K562 (cell line): ENCODE measurements around the gene RGS7. TPM values are rescaled to one million over a fixed set of nuclear protein-coding genes. Genes with fewer than 3 reads are reported as not detected.

Source experiments
- ATAC-seq: fragments of 200-7000 bp; cut with Tn5 transposase; 3 replicates; pipeline ENCODE4 v1.9.1; 2020; ENCODE audit warnings: moderate library complexity
- BruUV-seq: library from RNA; stranded (reverse); fragments of 400-500 nt; replicated peaks from 2 replicates; lab custom pipeline; 2021; lab: Mats Ljungman, UMichigan
- CTCF ChIA-PET: fragments of 300-600 bp; formaldehyde crosslinking; extraction: SDS; loops from one replicate; lab custom pipeline; 2021; ENCODE audit warnings: low intra/inter-chr PET ratio; lab: Yijun Ruan, JAX
- POLR2A ChIA-PET: fragments of 300-600, 350-650 bp; sonication (Branson Sonifier 250); formaldehyde crosslinking; extraction: SDS; loops from one replicate; lab custom pipeline; 2021; ENCODE audit warnings: antibody characterized with exemption, inconsistent platforms; lab: Yijun Ruan, JAX
- DNase-seq, 4 experiments: peaks; one replicate each; pipeline versions ENCODE4 v3.0.0 to v3.0.0-alpha.2; 2011 to 2018; ENCODE audit warnings: low spot score in 3 of 4, mixed read lengths in 3 of 4; ENCODE audit errors: extremely low read depth in 1 of 4
- FAIRE-seq: peaks from 2 replicates; lab custom pipeline; 2011; peaks lifted over from hg19 to GRCh38; lab: Jason Lieb, UNC
- H2AFZ ChIP-seq: 2 replicates; pipeline ENCODE4 v1.6.0; 2011; ENCODE audit warnings: low read depth, low read length, control low read depth, inconsistent platforms
- H3K27ac ChIP-seq: fragments of 200-600 bp; 3 replicates; pipeline ENCODE4 v1.8.0; 2011; ENCODE audit warnings: low read depth, mild to moderate bottlenecking, control low read depth, inconsistent platforms, low read length, moderate library complexity, mixed read lengths; ENCODE audit errors: extremely low read depth
- H3K27me3 ChIP-seq, 2 experiments: fragments of 300-600 bp in 1 of 2; 2 replicates in 1 of 2; 3 replicates in 1 of 2; pipeline versions ENCODE4 v1.6.0 to v1.8.0; 2011; ENCODE audit warnings: inconsistent platforms in 2 of 2, low read length in 2 of 2, mild to moderate bottlenecking in 1 of 2, mixed read lengths in 1 of 2, moderate library complexity in 1 of 2; ENCODE audit not compliant: control insufficient read depth in 2 of 2, insufficient read depth in 2 of 2
- H3K36me3 ChIP-seq: fragments of 300-600 bp; 3 replicates; pipeline ENCODE4 v1.8.0; 2011; ENCODE audit warnings: mild to moderate bottlenecking, low read length, inconsistent platforms; ENCODE audit not compliant: control insufficient read depth, insufficient read depth
- H3K4me1 ChIP-seq, 2 experiments: fragments of 200-600 bp in 1 of 2; replicated peaks in 1 of 2; 2 replicates in 1 of 2; 3 replicates in 1 of 2; pipeline versions ENCODE4 v1.5.1 to v1.8.0; 2011; ENCODE audit warnings: inconsistent platforms in 2 of 2, low read length in 2 of 2, mild to moderate bottlenecking in 1 of 2, mixed read lengths in 1 of 2, moderate library complexity in 1 of 2; ENCODE audit not compliant: control insufficient read depth in 2 of 2, insufficient read depth in 2 of 2
- H3K4me2 ChIP-seq: 2 replicates; pipeline ENCODE4 v1.6.1; 2011; ENCODE audit warnings: low read length, control low read depth, inconsistent platforms, mixed read lengths; ENCODE audit not compliant: insufficient read depth
- H3K4me3 ChIP-seq: fragments of 200-600 bp; sonication (generic), shearing (Covaris generic); 2 replicates; pipeline ENCODE4 v1.5.1; 2016; ENCODE audit warnings: control low read depth, inconsistent platforms
- H3K79me2 ChIP-seq: fragments of 200-600 bp; 3 replicates; pipeline ENCODE4 v1.8.0; 2011; ENCODE audit warnings: low read length, inconsistent platforms; ENCODE audit not compliant: control insufficient read depth, insufficient read depth
- H3K9ac ChIP-seq, 2 experiments: 2 replicates each; pipeline versions ENCODE4 v1.6.0 to v1.6.1; 2011; ENCODE audit warnings: low read depth in 2 of 2, low read length in 2 of 2, control low read depth in 1 of 2, inconsistent platforms in 1 of 2, mild to moderate bottlenecking in 1 of 2, mixed read lengths in 1 of 2; ENCODE audit not compliant: insufficient read depth in 1 of 2
- H3K9me1 ChIP-seq: one replicate; pipeline ENCODE4 v1.6.0; 2011; ENCODE audit warnings: inconsistent platforms, mild to moderate bottlenecking, low read length, moderate library complexity; ENCODE audit not compliant: control insufficient read depth, insufficient read depth
- H3K9me3 ChIP-seq: replicated peaks from 2 replicates; pipeline ENCODE4 v1.5.1; 2011; ENCODE audit warnings: low read depth, low read length, inconsistent platforms; ENCODE audit not compliant: control insufficient read depth, insufficient read depth
- H4K20me1 ChIP-seq: replicated peaks from 2 replicates; pipeline ENCODE4 v1.6.1; 2011; ENCODE audit warnings: low read length, inconsistent platforms, mixed read lengths; ENCODE audit not compliant: control insufficient read depth, insufficient read depth
- E2F3 ChIP-seq: fragments of 250-450 bp; sonication (Bioruptor Pico); IDR thresholded peaks from 2 replicates; pipeline ENCODE4 v1.4.0; 2020; ENCODE audit warnings: mild to moderate bottlenecking
- ETV5 ChIP-seq: sonication (generic); formaldehyde crosslinking; IDR thresholded peaks from 2 replicates; pipeline ENCODE4 v1.4.0; 2020; ENCODE audit warnings: low read depth, mild to moderate bottlenecking, missing genetic modification reagents
- HNRNPL ChIP-seq: fragments of 200-400 bp; formaldehyde crosslinking; IDR thresholded peaks from 2 replicates; pipeline ENCODE4 v1.6.1; 2017; ENCODE audit warnings: low read depth, mild to moderate bottlenecking, low read length
- KLF1 ChIP-seq: fragments of 450-650 bp; IDR thresholded peaks from 2 replicates; pipeline ENCODE4 v1.6.1; 2016; ENCODE audit warnings: missing genetic modification characterization, missing compliant biosample characterization
- MYNN ChIP-seq, 2 experiments: sonication (generic); formaldehyde crosslinking in 1 of 2; IDR thresholded peaks; 2 replicates each; pipeline versions ENCODE4 v1.5.0 to v1.6.1; 2016 to 2020; ENCODE audit warnings: antibody characterized with exemption in 1 of 2, missing genetic modification reagents in 1 of 2
- NR1H2 ChIP-seq: sonication (generic); formaldehyde crosslinking; IDR thresholded peaks from 2 replicates; pipeline ENCODE4 v1.4.0; 2020; ENCODE audit warnings: mild to moderate bottlenecking, missing genetic modification reagents
- PCBP2 ChIP-seq: fragments of 200-400 bp; formaldehyde crosslinking; IDR thresholded peaks from 2 replicates; pipeline ENCODE4 v1.6.1; 2018; ENCODE audit warnings: low read length, low read depth, mild to moderate bottlenecking, moderate library complexity; ENCODE audit not compliant: poor library complexity, severe bottlenecking
- ZBTB7A ChIP-seq: IDR thresholded peaks from 2 replicates; pipeline ENCODE4 v1.6.1; 2011; ENCODE audit warnings: low read depth, mild to moderate bottlenecking, low read length, moderate library complexity, borderline replicate concordance; ENCODE audit not compliant: control insufficient read depth
- ZBTB8A ChIP-seq: fragments of 450-650 bp; IDR thresholded peaks from 2 replicates; pipeline ENCODE4 v1.6.1; 2018; ENCODE audit warnings: mild to moderate bottlenecking, moderate library complexity; ENCODE audit not compliant: partially characterized antibody
- ZNF124 ChIP-seq: sonication (generic); formaldehyde crosslinking; IDR thresholded peaks from 2 replicates; pipeline ENCODE4 v1.8.1; 2022; ENCODE audit warnings: missing genetic modification reagents
- WGBS: fragments of 100-300 bp; shearing (Covaris generic); methylation state at CpG from one replicate; pipeline ENCODE4 v1.1.6; 2016; ENCODE audit warnings: low coverage, mixed read lengths; ENCODE audit not compliant: insufficient coverage; ENCODE audit errors: missing lambda C conversion rate; 5-methylcytosine and 5-hydroxymethylcytosine counted together
- in situ Hi-C: fragments of 300-500 bp; cut with MboI; formaldehyde crosslinking; loops from 4 replicates; pipeline ENCODE4 v1.15.0; 2018; ENCODE audit warnings: inconsistent platforms, mixed read lengths
- intact Hi-C: fragments of 100-400 bp; cut with micrococcal nuclease; formaldehyde crosslinking; loops from 2 replicates; pipeline ENCODE4 v1.14.2; 2022
- polyA plus RNA-seq, 8 experiments: library from polyadenylated mRNA; depleted of rRNA in 4 of 8; stranded (reverse) in 5 of 8; unstranded in 3 of 8; fragments of >200 nt; fragmentation: Nextera tagmentation in 2 of 8; fragmentation: Illumina TruSeq in 1 of 8; extraction: Ambion mirVana in 2 of 8; extraction: Trizol in 1 of 8; gene quantifications; 2 replicates each; pipeline versions ENCODE4 v1.2.1 to v1.2.3, GENCODE V29; 2011 to 2014; ENCODE audit warnings: inconsistent platforms in 1 of 8, missing spikeins in 1 of 8
- total RNA-seq, 7 experiments: library from RNA; depleted of rRNA in 6 of 7; stranded (reverse); fragments of >200 nt in 6 of 7; fragmentation: Illumina TruSeq in 2 of 7; extraction: Trizol in 2 of 7; gene quantifications; 2 replicates each; pipeline versions ENCODE4 v1.2.1 to v1.2.3, GENCODE V29; 2011 to 2021; ENCODE audit warnings: low replicate concordance in 1 of 7
- TF ChIP-seq, protein P1 (sequence below): sonication (generic); formaldehyde crosslinking; IDR thresholded peaks from 2 replicates; pipeline ENCODE4 v1.8.0; 2022; ENCODE audit warnings: mild to moderate bottlenecking, missing genetic modification reagents
- TF ChIP-seq, protein P2 (sequence below): fragments of 250-450 bp; sonication (Bioruptor Pico); IDR thresholded peaks from 2 replicates; pipeline ENCODE4 v1.5.0; 2021; ENCODE audit warnings: mild to moderate bottlenecking, borderline replicate concordance
- TF ChIP-seq, protein P3 (sequence below): fragments of 250-450 bp; sonication (Bioruptor Pico); IDR thresholded peaks from 2 replicates; pipeline ENCODE4 v1.4.0; 2020; ENCODE audit warnings: mild to moderate bottlenecking
- TF ChIP-seq, protein P4 (sequence below): sonication (generic); formaldehyde crosslinking; IDR thresholded peaks from 2 replicates; pipeline ENCODE4 v1.8.0; 2022; ENCODE audit warnings: missing genetic modification reagents, mild to moderate bottlenecking, moderate library complexity, borderline replicate concordance
- TF ChIP-seq, protein P5 (sequence below): sonication (generic); formaldehyde crosslinking; IDR thresholded peaks from 2 replicates; pipeline ENCODE4 v1.9.0; 2022; ENCODE audit warnings: mild to moderate bottlenecking, missing genetic modification reagents

RGS7 gene
- total and polyA plus RNA-seq, 9 of the 15 experiments (the other 6 are each of a cell fraction or from before 2014, with no cell fraction given), result not detected

DNA sequence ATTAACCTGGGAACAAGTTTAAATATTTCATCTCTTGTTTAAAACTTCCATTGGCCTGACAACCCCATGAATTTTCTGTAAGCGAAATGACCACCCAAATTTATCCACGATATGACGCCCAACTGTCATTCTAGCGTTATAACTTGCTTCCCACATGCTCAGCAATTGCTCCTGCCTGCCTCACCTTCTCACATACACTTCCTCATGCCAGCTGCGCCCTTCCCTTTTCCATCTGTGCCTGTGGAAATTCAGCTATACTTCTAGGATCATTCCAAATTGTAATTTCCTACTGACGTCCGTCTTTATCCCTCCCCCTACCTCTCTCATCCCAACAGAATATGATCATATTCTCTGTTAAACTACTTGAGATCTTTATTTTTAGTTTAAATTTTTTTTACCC lies 248.0 kb downstream of the RGS7 start (continued):
- TF ChIP-seq E2F3, result no peak

DNA sequence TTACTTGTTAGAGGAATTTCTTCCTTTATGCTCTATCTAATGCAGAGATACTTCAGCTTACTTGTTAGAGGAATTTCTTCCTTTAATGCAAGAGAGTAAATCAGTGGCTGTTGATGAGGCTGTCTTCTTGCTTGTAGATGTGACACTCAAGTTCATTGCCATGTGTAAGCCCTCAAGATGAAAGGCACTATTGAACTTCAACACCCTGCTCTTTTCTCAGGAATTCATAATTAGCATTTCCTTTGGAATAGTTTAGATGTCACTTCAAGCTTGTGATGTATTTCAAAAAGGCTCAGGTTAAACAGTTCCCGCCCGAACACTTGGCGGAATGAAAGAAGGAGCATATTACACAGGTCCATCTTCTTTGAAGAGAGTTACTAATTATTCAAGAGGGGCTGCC lies 251.9 kb downstream of the RGS7 start:
- Histone ChIP-seq H3K79me2 (no peaks in the 10 kb centered on the region), H3K9me3 (no peaks in the 10 kb centered on the region), H3K27me3 (no peaks in the 10 kb centered on the region), H4K20me1 (no peaks in the 10 kb centered on the region), H3K4me1 (no peaks in the 10 kb centered on the region), H3K4me2 (no peak overlapping the region), H3K27ac (no peak overlapping the region), H3K9ac (no peak overlapping the region), H3K4me3 (no peak overlapping the region), H3K9me1 (no peaks in the 10 kb centered on the region), H2AFZ (no peak overlapping the region), H3K36me3 (no peaks in the 10 kb centered on the region)
- in situ Hi-C loops, result no loop called here
- WGBS, result 0% methylated on average over 3 of the region's 3 CpGs
- CTCF ChIA-PET, result no interaction called here
- BruUV-seq, result no TSS peak
- no peak for ATAC-seq
- no peak for DNase-seq
- POLR2A ChIA-PET, result no interaction called here
- intact Hi-C loops, result no loop called here
- no peak for FAIRE-seq
- TF ChIP-seq, protein P1, sequence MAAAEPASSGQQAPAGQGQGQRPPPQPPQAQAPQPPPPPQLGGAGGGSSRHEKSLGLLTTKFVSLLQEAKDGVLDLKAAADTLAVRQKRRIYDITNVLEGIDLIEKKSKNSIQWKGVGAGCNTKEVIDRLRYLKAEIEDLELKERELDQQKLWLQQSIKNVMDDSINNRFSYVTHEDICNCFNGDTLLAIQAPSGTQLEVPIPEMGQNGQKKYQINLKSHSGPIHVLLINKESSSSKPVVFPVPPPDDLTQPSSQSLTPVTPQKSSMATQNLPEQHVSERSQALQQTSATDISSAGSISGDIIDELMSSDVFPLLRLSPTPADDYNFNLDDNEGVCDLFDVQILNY (CRISPR knock-in tag), result no peak
- TF ChIP-seq, protein P2, sequence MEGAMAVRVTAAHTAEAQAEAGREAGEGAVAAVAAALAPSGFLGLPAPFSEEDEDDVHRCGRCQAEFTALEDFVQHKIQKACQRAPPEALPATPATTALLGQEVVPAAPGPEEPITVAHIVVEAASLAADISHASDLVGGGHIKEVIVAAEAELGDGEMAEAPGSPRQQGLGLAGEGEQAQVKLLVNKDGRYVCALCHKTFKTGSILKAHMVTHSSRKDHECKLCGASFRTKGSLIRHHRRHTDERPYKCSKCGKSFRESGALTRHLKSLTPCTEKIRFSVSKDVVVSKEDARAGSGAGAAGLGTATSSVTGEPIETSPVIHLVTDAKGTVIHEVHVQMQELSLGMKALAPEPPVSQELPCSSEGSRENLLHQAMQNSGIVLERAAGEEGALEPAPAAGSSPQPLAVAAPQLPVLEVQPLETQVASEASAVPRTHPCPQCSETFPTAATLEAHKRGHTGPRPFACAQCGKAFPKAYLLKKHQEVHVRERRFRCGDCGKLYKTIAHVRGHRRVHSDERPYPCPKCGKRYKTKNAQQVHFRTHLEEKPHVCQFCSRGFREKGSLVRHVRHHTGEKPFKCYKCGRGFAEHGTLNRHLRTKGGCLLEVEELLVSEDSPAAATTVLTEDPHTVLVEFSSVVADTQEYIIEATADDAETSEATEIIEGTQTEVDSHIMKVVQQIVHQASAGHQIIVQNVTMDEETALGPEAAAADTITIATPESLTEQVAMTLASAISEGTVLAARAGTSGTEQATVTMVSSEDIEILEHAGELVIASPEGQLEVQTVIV (CRISPR knock-in tag), result no peak
- TF ChIP-seq ZBTB7A (no peak), HNRNPL (no peak), MYNN (IDR thresholded peaks at IDR 0.05) (no peak), MYNN (CRISPR knock-in tag; IDR thresholded peaks at IDR 0.05) (no peak), ZBTB8A (no peak), NR1H2 (no peak), PCBP2 (no peak), KLF1 (tag) (no peak), ZNF124 (CRISPR knock-in tag) (no peak), ETV5 (no peak)
- TF ChIP-seq, protein P3, sequence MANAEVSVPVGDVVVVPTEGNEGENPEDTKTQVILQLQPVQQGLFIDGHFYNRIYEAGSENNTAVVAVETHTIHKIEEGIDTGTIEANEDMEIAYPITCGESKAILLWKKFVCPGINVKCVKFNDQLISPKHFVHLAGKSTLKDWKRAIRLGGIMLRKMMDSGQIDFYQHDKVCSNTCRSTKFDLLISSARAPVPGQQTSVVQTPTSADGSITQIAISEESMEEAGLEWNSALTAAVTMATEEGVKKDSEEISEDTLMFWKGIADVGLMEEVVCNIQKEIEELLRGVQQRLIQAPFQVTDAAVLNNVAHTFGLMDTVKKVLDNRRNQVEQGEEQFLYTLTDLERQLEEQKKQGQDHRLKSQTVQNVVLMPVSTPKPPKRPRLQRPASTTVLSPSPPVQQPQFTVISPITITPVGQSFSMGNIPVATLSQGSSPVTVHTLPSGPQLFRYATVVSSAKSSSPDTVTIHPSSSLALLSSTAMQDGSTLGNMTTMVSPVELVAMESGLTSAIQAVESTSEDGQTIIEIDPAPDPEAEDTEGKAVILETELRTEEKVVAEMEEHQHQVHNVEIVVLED (CRISPR knock-in tag), result no peak
- TF ChIP-seq, protein P4, sequence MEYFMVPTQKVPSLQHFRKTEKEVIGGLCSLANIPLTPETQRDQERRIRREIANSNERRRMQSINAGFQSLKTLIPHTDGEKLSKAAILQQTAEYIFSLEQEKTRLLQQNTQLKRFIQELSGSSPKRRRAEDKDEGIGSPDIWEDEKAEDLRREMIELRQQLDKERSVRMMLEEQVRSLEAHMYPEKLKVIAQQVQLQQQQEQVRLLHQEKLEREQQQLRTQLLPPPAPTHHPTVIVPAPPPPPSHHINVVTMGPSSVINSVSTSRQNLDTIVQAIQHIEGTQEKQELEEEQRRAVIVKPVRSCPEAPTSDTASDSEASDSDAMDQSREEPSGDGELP, result no peak
- TF ChIP-seq, protein P5, sequence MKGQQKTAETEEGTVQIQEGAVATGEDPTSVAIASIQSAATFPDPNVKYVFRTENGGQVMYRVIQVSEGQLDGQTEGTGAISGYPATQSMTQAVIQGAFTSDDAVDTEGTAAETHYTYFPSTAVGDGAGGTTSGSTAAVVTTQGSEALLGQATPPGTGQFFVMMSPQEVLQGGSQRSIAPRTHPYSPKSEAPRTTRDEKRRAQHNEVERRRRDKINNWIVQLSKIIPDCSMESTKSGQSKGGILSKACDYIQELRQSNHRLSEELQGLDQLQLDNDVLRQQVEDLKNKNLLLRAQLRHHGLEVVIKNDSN (CRISPR knock-in tag), result no peak
